NCI-H2171 treated with DMSO at 0.1 percent for 48 hours (cell line): ENCODE results near the gene GNA14.
"Not testable (repeated sequence)": the region's sequence is repeated elsewhere in the genome, so short reads cannot be mapped to it uniquely, and the experiment has no call there.

Source experiments
- DNase-seq: peaks from one replicate; lab custom pipeline; 2025; lab: John Stamatoyannopoulos, UW

GNA14 gene

DNA sequence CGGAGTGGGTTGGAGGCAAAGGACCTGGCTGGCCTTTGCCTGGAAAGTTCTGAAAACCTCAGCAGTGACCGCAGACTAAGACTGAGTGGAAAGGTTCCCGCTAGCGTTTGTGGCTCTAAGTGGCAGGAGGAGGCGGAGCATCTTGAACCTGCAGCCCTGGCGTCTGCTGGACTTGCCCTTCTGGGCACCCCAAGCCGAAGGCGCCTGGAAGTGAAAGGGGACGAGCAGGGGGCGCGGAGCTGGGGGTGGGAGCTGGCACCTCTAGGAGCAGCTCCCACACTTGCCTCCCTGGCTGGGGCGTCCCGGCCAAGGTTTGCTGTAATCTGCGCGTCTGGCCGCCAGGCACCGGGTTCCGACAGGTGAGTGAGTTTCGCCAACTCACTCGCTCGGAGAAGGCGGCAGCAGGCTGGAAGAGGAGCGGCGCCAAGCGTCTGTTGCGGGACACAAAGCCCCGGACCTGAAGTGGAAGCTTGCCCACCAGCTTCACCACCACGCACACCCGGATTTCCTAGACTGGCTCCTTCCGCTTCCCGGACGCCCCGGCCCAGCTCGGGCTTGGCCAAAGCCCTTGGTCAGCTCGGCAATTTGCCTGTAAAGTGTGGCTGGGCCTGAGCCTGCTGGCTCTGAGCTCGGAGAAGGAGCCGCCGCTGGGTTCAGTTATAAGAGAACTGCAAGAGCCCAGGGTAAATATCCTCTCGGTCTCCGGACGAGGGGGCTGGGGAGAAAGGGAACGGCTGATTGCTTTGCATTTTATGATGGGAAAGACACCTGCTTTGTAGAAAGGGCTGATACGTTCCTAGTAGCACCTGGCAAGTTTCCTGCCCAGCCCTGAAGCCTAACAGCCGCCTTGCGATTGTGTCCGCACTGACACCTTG is at the start of gene GNA14:
TSS of gene GNA14 (minus strand) at position 89 of the 875 bp plus-strand sequence. CDS start 529 bp downstream, outside the sequence.
- DNase-seq: peak; percentile 14

DNA sequence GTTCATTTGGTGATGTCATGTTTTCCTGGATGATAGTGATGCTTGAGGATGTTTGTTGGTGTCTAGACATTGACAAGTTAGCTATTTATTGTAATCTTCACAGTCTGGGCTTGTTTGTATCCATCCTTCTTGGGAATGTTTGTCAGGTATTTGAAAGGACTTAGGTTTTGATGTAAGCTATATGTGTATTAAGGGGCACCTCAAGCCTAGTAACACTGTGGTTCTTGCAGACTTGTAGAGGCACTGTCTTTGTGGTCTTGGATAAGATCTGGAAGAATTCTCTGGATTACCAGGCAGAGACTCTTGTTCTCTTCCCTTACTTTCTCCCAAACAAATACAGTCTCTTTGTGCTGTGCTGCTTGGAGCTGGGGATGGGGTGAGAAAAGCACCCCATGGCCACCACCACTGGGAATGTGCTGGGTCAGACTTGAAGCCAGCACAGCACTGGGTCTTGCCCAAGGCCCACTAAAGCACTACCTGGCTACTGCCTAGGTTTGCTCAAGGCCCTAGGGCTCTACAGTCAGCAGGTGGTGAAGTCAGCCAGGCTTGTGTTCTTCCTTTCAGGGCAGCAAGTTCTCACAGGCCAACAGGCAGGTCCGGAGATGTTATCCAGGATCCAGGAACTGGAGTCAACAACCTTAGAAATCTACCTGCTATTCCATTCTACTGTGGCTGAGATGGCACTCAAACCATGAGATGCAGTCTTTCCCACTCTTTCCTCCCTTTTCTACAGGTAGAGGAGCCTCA is 49.3 kb upstream of the GNA14 start:
- DNase-seq: no peak

DNA sequence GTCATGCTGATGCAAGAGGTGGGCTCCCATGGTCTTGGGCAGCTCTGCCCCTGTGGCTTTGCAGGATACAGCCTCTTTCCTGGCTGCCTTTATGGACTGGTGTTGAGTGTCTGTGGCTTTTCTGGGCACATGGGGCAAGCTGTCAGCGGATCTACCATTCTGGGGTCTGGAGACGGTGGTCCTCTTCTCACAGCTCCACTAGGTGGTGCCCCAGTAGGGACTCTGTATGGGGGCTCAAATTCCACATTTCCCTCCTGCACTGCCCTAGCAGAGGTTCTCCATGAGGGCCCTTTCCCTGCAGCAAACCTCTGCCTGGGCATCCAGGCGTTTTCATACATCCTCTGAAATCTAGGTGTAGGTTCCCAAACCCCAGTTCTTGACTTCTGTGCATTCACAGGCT is 42.6 kb upstream of the GNA14 start:
- DNase-seq: not testable (repeated sequence)

DNA sequence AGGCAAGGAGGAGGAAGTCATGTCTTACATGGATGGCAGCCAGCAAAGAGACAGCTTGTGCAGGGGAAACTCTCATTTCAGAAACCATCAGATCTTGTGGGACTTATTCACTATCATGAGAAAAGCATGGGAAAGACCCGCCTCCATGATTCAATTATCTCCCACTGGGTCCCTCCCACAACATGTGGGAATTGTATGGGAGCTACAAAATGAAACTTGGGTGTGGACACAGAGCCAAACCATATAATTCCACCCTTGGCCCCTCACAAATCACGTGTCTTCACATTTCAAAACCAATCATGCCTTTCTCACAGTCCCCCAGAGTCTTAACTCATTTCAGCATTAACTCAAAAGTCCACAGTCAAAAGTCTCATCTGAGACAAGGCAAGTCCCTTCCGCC is 42.0 kb upstream of the GNA14 start:
- not testable (repeated sequence) for DNase-seq

DNA sequence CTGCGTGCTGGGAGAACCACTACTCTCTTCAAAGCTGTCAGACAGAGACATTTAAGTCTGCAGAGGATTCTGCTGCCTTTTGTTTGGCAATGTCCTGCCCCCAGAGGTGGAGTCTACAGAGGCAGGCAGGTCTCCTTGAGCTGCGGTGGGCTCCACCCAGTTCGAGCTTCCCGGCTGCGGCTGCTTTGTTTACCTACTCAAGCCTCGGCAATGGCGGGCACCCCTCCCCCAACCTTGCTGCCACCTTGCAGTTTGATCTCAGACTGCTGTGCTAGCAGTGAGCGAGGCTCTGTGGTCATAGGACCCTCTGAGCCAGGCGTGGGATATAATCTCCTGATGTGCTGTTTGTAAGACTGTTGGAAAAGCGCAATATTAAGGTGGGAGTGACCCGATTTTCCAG is 39.6 kb upstream of the GNA14 start:
- not testable (repeated sequence) for DNase-seq

DNA sequence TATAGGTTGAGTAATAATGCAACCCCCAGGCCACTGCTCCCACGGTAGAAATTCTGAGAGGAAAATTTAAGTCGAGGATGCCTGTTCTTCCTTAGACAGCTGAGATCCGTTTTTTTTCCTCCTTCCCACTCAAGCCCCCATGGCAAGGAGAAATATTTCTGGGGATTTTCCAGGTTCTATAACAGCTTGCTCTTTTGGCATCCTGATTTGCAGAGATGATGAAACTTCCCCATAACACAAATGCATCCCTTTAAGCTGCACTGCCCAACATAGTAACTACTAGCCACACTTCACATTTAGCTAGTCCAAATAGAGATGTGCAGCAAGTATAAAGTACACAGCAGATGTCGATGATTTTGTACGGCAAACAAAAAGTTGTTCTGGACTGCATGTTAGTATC is 32.5 kb upstream of the GNA14 start:
- DNase-seq: no peak

DNA sequence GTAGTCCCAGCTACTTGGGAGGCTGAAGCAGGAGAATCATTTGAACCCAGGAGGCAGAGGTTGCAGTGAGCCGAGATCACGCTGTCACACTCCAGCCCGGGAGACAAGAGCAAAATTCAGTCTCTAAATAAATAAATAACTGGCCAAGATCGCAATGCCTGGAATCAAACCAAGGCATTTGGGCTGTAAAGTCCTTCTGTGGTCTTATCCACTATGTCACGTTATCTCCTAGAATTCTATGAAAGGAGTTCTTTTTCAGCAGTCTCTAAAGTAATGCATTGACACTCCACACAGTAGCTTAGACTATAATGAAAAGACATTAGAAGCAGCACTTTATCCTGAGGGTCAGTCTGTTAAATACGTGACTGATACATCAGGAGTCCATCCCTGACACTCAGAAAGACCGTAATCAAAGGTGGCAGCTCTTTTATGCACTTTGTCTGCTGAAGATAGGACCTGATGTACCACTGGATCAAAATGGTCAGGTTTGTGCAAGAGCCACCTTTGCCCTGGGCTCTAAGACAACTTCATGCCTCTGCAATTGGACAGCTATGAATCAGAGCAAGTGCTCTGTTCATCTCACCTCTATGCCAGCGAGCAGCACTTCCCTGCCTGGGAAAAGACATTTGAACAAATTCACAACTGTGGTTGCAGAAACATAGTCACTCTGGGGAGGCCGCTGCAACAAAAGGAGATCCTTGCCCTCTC is 31.7 kb upstream of the GNA14 start:
- no peak for DNase-seq

DNA sequence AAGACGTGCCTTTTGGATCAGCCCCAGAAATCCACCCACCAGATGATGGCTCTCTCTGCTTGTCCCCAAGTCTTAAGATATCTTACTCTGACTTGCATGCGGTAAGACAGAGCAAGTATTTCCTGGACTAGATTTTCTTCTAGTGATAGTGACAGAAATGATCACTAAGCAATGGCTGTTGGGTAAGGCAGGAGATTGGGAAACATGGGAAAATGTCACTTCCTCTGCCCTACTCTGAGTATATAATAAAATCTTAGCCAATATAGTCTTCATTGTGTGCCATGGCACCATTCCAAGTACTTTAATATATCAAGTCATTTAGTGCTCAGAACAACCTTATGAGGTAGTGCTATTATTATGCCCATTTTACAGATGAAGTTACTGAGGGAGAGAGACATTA is 31.0 kb upstream of the GNA14 start:
- DNase-seq: no peak

DNA sequence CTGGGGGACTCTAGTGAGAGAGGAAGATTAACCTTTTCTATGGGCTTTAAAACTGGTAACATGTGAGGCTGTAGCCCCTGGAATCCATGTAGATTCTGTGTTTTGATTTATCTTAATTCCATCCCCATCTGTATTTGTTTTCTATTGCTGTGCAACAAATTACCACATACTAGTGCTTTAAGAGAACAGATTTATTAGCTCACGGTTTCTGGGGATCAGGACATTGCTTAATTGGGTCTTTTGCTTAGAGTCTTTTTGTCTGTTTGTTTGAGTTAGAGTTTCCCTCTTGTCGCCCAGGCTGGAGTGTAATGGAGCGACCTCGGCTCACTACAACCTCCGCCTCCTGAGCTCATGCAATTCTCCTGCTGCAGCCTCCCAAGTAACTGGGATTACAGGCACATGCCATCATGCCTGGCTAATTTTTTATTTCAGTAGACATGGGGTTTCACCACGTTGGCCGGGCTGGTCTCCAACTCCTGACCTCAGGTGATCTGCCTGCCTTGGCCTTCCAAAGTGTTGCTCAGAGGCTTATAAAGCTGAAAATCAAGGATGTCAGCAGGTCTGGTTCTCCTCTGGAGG is 29.9 kb upstream of the GNA14 start:
- no peak for DNase-seq

DNA sequence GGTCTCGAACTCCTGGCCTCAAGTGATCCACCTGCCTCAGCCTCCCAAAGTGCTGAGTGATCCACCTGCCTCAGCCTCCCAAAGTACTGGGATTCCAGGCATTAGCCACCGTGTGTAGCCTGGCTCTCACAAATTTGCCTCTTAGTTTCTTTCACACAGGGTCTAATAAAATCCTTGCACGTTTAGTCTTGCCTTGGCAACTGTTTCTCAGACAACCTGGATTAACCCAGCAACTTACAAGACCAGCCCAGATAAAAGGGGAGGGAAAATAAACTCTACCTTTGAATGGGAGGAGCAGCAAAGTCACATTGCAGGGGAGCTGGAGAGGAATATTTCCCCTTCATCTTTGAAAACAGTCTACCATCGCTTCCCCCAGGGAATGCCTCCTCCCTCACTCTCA is 29.3 kb upstream of the GNA14 start:
- no peak for DNase-seq

DNA sequence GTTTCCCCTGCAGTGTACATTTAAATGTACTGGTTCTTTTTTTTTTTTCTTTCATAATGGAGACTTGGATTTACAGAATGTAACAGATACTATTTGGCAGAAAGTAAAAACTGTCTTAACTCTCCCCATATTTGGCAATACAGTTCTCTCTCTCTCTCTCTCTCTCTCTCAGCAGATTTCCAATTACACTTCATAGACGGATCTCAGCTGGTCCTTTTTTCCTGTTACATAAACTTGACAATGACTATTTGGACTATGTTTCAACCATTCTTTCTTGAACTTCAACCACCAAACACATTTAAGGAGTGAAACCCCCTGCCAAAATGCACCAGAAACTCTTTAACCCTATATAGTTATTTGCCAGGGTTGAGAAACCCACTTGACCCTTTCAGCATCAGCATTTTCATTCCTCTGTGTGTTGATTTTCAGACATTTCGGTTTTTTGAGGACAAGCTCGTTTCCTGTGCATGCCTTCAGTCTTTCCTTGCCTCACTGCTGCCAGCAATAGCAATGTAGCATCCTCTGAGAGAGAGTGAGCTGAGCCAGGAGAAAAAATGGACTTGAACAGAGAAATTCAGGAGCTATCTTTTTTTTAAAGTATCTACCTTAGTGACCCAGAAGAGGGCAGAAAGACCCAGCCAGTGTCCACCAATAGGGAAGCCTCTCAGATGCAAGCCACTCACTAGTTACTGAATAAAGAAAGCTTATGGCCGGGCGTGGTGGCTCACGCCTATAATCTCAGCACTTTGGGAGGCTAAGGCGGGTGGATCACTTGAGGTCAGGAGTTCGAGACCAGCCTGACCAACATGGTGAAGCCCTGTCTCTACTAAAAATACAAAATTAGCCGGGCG is 26.0 kb upstream of the GNA14 start:
- no peak for DNase-seq

DNA sequence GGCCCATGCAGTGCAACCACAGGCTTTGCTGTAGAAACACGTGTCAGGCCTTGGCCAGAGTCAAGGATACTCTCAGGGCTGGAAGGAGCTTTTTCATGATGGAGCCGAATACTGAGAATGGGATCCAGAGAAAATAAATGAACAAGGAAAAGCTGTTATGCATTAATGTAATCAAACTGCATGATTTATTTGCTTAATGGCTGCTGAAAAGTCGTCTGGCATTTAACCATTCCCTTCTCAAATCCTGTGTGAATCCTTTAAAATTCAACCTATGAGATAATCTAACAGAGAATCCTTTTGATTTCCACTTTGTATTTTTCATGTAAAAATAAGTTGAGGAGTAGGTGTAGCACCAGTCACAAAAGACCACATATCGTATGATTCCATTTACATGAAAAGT is 24.1 kb upstream of the GNA14 start:
- no peak for DNase-seq

DNA sequence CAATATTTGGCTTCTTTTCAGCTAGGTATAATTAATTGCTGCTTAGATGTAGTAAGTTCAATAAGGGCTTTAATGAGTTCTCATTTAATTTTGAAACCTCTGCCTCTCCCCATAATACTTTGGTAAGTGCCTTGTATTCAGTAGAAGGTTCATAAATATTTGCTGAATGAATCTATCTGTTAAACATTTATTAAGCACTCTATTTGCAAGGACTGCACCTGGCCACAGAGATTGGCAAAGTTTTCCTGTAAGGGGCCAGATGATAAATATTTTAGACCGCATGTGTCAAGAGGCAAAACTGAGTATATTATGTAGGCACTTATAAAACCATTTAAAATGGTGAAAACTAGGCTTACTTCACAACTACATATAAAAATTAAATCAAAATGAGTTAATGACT is 19.0 kb upstream of the GNA14 start:
- DNase-seq: no peak

DNA sequence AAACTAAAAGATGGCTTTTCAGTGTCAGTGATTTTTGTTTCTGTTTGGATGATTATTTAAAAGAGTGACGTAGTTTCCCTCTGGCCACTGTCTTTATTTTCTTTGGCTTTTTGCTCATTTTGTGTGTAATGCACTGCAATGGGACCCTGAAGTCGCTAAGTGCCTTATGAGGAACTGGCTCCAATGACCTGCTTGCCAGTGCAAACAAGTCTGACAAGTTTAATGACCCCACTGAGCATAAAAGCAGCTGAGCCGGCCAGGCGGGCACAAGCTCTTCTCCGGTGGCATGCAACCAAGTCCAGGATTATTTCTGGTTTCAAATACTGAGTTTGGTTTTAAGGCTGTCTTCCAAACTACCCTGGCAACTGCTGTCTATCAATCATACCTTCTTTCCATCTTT is 15.6 kb upstream of the GNA14 start:
- no peak for DNase-seq

DNA sequence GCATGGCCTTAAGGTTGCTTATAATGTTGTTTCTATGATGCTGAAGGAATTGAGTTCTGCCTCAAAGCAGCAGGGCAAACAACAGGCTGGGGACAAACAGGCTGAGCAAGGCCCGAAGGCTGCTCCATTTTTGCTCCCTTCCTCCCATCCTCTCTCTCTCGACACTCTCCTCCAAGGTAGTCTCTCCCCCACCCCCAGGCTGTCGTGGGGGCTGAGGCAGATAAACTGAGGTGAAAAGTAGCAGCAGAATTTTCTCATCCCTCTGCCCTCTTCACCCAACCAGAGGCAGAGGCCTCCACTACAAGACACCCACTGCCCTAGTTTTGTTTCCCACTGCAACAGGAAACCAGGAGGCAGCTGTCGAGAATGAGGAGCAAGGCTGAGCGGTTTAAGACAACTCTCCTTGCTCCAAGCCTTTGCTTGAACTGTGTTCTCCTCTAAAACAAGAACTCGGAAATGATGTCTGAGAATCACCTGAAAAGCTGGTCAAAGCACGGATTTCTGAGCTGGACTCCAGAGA is 13.5 kb upstream of the GNA14 start:
- DNase-seq: no peak

DNA sequence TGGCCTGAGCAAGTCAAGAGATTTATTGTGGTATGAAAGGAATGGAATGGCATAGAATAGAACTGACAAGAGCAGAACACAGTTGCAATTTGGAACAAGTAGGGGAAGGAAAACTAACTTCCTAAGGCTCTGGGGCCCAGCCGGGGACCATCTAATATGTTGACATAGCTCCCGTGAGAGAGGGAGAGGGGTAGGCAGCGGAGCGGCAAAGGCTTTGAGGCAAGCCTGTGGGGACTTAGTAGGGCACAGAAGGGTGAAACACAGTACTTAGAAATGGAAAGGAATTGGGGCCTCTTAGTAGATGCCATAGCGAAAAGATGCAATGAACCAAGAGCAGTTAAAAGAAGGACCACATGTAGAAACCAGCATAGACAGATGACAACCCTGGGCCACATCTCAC is 11.8 kb upstream of the GNA14 start:
- DNase-seq: no peak

DNA sequence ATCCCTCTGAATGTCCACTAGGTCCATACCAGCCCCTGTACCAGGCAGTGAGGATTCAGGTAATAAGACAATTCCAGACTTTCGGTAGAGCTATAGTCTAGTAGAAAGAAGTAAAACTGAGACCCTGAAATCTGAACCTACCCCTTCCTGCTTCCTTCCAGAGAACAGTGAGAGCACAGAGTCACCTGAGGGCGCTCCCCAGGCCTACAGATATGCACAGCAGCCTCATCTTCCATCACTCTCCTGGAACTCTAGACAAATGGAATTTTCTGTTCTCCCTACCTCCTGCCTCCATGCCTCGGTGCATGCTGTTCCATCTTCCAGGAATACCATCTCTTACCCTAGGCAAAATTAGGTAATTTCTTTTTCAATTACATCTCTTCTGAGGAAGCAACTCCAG is 3.1 kb upstream of the GNA14 start:
- no peak for DNase-seq

DNA sequence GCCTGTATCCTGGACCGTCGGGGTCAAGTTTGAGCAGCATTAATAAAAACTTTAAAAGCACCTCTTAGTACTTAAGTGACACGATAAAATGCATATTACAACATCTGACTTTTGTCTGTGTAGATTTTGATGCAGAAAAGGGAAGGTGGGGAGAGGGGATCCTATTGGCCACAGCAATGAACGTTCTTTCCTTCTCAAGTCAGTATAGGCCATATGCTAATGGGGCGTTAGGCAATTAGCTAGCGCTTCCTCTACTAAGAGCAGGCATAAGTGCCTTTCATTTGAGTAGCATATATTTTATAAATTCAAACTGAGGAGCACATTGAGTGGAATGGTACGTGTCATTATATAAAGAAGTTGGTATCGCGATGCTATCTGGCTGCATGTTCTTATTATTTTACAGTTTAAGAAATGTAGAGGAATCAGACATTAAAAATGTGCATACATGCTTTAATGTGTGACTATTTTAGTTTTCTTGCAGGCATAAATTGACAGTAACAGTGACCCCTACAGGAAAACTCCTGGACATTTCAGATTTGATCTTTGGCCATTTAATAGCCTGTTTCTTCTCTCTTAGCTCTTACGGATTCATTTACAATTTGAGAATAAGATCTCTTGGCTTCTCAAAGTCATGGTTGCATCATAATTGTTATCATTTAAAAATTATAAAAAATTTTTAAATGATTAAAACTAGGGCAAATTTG is 1.1 kb upstream of the GNA14 start:
- DNase-seq: peak; percentile 10

DNA sequence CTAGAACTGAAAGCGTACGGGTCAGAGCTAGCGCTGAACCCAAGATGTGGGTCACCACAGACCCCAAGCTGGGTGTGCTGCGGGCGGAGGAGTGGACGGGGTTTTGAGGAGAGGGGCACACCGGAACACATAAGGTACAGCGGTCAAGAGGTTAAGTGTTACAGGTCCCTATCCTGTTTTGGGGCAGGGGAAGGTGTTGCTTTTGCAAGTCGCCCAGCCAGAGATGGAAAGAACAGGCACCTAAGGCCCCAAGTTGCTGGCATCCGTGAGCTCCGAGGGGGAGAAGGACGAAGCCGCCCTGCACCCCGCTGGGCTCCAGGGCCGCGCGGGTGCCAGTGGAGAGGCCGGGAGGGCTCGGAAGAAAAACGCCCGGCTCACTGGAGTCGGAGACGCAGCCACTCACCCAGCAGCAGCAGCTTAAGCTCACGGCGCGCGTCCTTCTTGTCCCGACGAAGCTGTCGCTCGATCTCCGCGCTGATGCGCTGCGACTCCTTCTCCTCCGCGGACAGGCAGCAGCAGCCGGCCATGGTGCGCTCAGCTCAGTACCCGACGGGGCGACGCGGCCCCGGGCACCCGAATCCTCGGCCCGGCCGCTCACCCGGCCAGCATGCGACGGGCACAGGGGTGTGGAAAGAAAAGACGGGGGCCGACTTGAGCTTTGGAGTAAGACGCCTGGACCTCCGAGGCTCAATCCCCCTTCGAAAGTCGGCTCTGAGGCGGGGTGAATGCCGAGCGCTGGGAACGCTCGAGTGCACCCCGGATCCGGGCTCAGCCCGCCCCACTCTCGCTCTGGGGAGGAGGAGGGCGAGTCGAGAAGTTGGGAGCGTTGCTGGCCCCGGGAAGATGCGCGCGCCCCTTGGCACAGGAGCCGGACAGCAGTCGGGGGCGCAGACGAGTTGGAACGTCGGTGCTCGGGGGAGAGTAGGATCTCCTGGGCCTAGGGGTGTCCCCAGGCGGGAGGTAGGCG is 572 bp downstream of the GNA14 start:
- no peak for DNase-seq
